A549 treated with RU486 at 1 μM for 4 hours (cell line): ENCODE measurements around the gene RANGAP1. TPM values are rescaled to one million over a fixed set of nuclear protein-coding genes. Genes with fewer than 3 reads are reported as not detected.

Source experiments
- total RNA-seq: library from RNA; stranded (reverse); fragments of 200-300 nt; extraction: Qiagen RNA extraction; gene quantifications from 5 replicates; pipeline ENCODE4 v1.2.3, GENCODE V29; 2022; ENCODE audit warnings: low read depth

RANGAP1 gene
- 74.9 to 99.7 TPM (median 94.1 TPM) in 5 replicates for total RNA-seq

GRCh38 chr22:41285820-41286638 is at the start of gene RANGAP1:
RANGAP1 (minus strand) TSS chr22:41286187; CDS start chr22:41281044, 5,143 bp downstream.

GRCh38 chr22:41301085-41302020 is 15.4 kb upstream of the RANGAP1 start, which contains the start of gene ZC3H7B:
ZC3H7B (plus strand) TSS chr22:41301525; CDS start chr22:41320661, 19,136 bp downstream.

GRCh38 chr22:41240377-41241132 is 45.4 kb downstream of the RANGAP1 start, which contains the start of gene CHADL:
CHADL (minus strand) TSS chr22:41240931; CDS start chr22:41240881, 50 bp downstream.

GRCh38 chr22:41204992-41205900 is 80.7 kb downstream of the RANGAP1 start, which contains the start of gene L3MBTL2:
L3MBTL2 (plus strand) TSS chr22:41205312; CDS start chr22:41205363, 51 bp downstream.

Other genes with a start within 250 kb of the RANGAP1 start
- gene EP300, start 193.6 kb downstream of the RANGAP1 start, total RNA-seq: 17.5 to 24.8 TPM (median 21.0 TPM) in 5 replicates
- gene L3MBTL2, start 80.9 kb downstream of the RANGAP1 start, total RNA-seq: 16.6 to 19.6 TPM (median 18.0 TPM) in 5 replicates
- gene CHADL, start 45.3 kb downstream of the RANGAP1 start, total RNA-seq: not detected in 5 replicates
- gene ZC3H7B, start 15.3 kb upstream of the RANGAP1 start, total RNA-seq: 18.9 to 26.1 TPM (median 23.2 TPM) in 5 replicates
- gene TEF, start 95.8 kb upstream of the RANGAP1 start, total RNA-seq: 0.90 to 1.1 TPM (median 1.0 TPM) in 5 replicates
- 20.1 to 23.4 TPM (median 22.5 TPM) in 5 replicates for gene TOB2, start 160.6 kb upstream of the RANGAP1 start, total RNA-seq
- 64.1 to 87.8 TPM (median 66.1 TPM) in 5 replicates for gene PHF5A, start 182.5 kb upstream of the RANGAP1 start, total RNA-seq
- 42.4 to 48.5 TPM (median 44.6 TPM) in 5 replicates for gene ACO2, start 182.9 kb upstream of the RANGAP1 start, total RNA-seq